GM18508 (cell line): ENCODE measurements around the gene FGD6.
"Not testable (repeated sequence)": the region's sequence is repeated elsewhere in the genome, so short reads cannot be mapped to it uniquely, and the experiment has no call there.

Experiments
- ATAC-seq: cut with Tn5 transposase; IDR thresholded peaks from one replicate; pipeline ENCODE4 v1.9.1; 2021; ENCODE audit warnings: moderate number of reproducible peaks; ENCODE audit not compliant: insufficient read depth, unreplicated experiment

FGD6 gene

DNA sequence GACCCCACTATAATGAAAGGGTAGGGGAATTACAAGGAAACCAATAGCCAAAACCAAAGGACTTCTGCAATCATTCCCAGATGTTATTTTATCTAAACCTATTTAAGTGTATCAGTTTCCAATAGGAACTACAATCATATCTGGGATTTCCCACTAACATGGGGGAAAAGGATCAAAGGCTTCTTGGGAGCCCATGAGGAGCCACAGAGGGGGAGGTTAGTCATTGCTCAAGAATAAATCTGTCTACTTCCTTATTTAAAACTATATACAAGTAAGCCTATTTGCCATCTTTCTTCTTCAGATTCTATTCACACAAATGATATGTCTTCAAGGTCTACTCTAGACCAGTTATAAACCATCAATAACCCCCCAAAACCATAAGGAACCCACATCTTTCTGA, 33.1 kb downstream of the FGD6 start:
- no peak for ATAC-seq

DNA sequence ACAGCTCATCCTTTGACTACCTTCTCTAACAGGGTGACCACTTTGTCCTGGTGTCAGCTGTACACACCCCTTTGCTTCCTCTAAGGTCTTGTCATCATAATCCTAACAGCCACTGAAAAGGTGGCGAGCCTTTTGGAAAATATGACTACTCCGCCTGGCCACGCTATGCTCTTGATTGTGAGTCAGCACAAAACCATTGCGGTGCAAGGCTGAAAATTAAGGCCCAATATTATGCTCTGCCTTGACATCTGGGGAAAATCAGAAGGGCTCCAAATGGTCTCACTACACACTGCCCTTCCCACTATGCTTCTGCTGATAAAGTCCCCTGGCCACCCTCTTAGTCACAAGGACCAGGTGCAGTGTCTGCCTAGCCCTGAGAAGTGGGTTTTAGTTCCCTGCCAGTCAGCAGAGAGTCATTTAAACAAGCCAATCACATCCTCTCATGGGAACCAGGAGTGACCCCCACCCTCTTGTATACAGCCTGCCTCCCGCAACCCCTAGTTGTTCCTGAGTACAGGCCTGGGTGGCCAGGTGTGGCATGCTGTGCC, 34.3 kb downstream of the FGD6 start:
- no peak for ATAC-seq

DNA sequence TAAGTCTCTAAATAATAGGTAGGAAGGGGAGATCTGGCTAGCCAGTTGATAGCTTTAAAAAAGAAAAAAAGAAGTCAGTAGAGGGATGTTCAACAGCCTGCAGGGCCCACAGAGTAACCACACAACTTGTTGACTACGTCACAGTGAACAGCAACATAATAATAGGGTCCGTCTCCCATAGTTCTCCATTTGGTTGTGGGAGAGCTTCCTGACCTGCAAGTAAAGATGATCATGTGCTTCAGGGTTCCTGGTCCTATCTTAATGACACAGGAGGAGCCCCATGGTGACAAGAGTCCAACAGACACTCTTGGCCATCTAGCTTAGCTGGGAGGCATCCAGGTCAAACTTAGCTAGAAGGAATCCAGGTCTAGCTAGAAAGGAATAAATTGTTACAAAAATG, 36.2 kb downstream of the FGD6 start:
- ATAC-seq, result no peak

DNA sequence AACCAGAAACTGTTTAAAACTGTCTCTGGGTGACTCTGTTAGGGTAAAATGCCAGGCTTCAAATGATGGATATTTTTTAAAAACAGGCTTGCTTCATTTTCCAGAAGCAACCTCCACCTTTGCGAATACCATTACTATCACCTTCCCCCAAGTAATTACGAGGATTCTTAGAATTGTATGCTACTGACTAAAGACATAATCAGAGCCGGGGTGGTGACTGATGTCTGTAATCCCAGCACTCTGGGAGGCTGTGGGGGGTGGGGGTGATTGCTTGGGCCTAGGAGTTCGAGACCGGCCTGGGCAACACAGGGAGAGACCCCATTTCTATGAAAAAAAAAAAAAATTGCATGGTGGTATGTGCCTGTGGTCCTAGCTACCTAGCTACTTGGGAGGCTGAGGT, 38.3 kb downstream of the FGD6 start:
- ATAC-seq, result no peak

DNA sequence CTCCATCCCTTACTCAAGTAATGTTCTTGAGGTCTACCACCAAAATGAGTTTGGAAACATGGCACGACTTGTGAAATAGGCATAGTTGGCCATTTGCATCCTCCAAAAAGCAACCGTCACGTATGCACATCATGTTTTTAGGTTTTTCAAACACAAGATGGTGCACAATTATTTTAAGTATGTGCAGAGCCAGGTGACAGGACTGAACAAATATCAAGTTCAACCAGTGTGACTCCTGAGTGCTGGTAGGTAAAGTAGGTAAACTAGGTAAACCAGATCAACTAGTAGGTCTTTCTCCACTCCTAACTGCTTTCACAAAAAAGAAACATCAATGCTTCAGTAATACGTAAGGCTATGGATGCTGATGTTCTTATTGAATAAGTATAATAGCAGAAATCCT, 39.1 kb downstream of the FGD6 start:
- no peak for ATAC-seq

DNA sequence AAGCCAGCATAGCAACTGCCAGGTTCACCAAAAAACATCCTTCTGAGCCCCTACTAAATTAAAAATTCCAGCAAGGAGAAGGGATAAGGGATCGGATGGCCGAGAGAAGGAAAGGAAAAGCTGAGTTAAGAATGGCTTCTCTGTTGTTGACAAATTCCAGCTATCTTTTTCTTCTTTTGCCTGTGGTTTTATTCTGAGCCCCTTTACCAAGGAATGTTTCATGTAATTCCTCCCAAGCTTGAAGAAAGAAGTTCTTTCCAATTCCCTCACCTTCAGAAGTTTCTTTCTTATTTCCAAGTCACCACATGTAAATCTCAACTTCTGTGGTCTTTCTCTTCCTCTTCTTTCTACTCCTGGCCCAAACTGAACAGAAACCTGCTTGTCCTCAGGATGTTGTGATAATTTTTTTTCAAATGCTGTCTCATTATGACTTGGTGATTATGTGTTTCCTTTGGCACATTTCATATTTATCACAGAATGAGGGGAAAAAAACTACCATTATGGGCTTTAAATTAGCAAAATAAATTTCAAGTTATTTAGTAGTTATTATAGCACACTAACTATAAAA, 40.0 kb downstream of the FGD6 start:
- no peak for ATAC-seq

DNA sequence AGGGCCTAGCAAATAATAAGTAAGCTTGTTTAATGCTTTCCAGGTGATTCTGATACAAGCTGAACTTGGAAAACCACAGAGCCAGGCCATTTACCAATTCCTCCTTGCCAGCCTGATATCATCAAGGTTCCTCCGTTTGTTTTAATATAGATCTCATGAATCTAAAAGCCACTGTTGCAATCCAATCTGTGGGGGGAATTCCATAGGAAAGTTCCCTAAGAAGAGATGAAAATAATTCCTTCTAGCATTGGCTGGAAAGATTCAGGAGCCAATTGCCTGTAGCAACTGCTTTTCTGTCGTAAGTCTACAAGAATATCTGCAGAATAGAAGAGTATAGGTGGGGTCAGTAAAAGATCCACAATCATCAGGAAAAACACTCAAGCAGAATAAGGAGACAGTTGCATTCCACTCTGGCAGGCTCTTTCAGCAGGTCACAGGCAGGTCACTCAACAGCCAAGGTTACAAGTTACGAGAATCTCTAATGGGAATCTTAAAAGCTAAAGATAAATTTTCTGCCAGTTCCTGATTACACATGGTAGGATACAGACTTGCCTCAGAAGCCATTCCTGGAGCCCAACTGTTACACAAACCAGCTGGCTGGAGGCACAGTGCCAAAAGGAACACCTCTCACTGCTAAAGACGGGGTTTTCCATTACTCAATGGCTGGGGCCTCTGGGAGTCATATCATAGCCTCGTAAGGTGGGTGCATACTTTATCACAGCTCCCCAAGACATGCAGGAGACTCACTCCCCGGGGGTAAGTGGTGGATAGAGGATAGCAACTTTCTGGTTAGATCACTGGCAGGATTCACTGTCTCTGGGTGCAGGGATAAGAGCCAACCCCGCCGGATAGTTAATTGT, 43.6 kb downstream of the FGD6 start:
- no peak for ATAC-seq

DNA sequence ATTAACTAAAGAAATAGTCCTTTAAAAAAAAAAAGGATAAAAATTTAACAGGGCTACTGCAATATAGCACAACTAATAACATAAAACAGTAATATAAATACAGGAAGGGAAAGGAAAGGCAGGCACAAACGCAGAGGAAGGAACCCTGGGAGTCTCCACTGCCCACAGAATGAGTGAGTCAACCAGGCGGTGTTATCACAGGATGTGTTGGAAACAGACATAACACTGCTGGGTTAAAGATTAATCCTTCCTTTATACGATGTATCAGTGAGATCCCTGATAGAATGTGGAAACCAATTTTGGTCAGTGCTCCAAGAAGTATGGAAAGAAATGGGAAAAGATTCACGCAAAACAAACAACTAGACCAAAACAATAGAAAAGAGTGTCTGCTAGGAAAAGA, 47.9 kb downstream of the FGD6 start:
- ATAC-seq, result no peak

DNA sequence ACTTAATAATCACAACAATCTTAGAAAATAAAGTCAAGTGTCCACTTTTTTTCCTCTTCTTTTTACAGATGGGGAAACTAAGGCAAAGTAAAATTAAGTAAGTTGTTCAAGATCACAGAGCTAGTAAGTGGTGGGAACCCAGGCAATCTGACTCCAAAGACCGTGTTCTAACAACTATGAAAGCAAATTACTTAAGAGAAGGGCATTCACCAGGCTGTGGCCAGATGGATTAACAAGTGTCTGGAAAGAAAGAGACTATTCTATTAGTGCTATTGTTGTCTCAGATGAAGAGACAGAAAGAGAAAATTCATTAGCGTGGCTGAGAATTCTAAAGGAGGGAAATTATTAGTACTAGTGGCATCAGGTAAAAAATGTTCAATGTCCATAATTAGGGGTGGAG, 48.5 kb downstream of the FGD6 start:
- ATAC-seq, result no peak

DNA sequence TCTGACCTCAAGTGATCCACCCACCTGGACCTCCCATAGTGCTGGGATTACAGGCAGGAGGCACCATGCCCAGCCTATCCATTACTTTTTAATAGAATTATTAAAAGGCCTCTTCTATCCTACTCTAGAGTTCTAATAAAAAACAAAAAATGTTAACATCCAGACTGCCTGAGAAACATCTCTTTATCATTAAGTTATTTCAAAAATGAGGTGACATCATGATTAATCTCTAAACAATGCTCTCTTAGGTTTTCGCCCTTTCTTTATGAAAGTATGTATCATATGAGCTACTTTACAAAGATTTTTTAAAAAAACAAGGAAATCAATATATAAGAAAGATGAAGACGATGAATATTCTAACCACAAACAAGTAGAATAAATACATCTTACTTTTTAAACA, 52.6 kb downstream of the FGD6 start:
- ATAC-seq, result no peak

DNA sequence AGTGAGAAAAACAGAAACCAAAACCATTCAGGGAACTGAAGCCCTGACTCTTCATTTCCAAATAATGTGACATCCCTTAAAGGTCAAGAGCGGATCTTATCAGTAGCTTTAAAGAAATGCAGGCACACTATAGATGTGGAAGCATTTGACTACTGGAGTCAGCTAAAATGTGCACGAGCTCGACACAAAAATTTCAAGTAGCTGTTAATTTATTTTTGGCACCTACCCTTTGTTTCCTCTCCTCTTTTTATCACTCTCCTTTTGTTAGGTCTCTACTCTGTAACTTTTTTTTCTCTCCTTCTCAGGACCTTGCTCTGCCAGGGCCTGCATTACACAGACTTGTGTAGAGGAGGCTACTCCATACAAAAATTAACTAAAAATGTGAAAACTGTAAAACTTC, 58.3 kb downstream of the FGD6 start:
- ATAC-seq, result no peak

DNA sequence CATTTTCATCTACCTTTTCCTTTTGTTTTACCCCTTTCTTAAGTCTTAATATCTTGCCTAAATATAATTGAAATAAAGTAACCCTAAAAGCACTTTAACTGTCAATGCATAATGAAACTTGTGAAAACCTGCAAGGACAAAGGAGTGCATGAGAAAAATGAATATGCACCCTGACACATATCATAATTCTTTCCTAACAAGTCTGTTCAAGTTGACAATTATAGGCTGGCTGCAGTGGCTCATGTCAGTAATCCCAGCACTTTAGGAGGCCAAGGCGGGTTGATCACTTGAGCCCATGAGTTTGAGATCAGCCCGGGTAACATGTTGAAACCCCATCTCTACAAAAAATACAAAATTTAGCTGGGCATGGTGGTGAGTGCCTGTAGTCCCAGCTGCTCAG, 65.4 kb downstream of the FGD6 start:
- no peak for ATAC-seq

DNA sequence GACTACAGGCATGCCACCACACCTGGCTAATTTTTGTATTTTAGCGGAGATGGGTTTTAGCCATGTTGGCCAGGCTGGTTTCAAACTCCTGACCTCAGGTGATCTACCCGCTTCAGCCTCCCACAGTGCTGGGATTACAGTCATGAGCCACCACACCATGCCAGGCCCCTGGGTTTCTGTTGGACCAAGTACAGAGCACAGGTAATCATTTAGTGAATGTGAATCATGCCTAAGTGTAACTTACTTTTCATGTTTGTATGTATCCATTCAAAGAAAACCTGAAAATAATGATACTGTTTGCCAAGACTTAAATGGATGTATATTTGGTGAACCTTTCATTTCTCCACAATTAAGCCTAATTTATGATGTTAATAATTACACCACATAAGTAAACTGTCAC, 65.9 kb downstream of the FGD6 start:
- ATAC-seq, result no peak

DNA sequence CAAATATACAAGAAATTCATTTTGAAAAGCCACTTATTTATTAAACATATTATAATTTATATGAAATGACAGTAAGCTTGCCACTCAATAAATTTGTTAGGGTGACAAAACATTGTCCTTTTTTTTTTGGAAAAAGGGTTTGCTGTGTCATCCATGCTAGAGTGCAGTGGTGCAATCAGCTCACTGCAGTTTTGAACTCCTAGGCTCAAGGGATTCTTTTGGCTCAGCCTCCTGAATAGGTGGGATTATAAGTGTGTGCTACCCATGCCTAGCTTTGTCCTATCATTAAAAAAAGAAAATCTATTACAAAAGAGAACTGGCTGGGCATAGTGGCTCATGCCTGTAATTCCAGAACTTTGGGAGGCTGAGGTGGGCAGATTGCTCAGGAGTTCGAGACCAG, 66.8 kb downstream of the FGD6 start:
- no peak for ATAC-seq

DNA sequence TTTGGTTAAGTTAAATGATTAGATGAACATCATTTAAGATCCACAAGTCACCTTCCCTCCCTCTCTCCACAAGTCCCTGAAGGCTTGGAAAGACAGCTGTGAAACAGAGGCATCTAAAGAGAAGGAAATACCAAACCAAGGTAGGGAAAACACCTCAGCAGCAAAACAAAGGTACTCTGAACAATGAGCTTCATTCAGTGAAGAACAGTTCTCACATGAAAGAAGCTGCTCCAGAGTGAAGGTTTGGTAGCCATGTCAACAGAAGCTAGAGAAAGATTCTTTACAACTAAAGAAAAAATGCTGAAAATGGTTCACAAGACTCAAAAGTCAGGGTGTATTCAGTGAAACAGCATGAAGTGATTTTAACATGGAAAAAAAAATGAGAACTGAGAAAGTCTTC, 69.4 kb downstream of the FGD6 start:
- ATAC-seq, result no peak

DNA sequence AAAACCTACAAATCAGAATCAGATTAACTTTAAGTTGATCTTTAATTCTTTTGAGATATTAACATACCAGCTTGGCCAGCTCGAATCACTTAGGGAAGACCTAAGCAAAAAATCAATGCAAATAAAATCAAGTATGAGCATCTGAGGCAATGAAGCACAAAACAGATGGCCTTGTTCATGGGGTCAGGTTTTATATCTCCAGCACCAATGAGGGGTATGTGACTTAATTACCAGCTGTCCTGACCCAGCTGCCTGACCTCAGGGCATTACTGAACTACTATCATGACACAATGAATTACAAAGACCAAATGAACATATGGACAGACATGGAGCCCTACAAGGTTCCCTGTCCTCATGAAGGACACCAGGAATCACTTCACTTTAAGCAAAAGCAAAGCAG, 70.5 kb downstream of the FGD6 start:
- ATAC-seq, result no peak

DNA sequence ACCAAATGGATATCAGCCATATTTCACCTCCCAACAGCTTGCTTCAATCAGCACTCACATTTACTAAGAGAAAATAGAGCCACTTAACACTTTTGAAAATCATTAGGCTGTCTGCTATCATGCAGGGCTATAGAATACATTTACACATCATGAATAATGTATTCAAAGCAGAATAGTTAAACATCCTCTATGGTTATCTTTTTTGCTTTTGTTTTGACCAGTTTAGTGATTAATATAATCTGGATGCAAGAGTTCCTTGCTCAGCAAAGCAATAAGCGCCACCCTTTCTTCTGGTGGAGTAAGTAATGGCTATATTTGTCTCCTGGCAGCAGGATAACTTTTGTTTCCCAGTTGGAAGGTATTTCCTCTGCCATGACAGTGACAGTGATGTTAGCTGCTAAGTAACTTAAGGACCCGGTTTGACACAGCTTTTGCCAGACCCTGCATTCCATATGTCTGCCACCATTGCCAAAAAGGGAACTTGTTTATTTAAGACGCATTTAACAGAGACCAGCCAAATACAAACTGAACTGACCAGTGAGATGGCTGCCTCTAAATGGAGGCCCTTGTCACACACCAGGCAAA, 73.6 kb downstream of the FGD6 start:
- ATAC-seq, result no peak

DNA sequence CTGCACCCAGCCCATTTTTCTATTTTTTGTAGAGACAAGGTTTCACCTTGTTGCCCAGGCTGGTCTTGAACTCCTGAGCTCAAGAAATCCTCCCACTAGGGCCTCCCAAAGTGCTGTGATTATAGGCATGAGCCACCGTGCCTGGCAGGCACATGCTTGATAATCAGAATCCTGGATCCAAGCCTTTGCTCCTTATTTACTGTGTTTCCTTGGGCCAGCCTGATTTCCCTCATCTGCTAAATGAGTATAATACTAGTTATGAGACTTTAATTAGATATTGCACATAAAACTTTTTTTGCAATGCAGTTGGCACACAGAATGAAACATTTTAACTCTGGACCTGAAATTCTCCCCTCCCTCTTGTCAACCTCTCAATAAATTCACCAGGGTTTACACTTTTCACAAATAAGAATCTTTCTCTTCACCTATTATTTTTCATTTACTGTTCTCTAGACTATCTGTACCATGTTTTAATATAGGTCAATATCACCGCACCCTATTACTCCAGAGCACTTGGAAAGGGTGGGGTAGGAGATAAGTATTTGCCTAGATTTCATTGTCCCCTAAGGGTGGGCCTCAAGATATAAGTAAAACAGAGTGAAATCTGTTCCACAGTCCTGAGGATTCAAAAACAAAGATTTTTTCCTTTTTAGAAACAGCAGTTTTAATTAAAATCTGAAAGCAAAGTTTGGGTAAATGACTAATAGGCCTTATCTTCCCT, 74.7 kb downstream of the FGD6 start:
- no peak for ATAC-seq

DNA sequence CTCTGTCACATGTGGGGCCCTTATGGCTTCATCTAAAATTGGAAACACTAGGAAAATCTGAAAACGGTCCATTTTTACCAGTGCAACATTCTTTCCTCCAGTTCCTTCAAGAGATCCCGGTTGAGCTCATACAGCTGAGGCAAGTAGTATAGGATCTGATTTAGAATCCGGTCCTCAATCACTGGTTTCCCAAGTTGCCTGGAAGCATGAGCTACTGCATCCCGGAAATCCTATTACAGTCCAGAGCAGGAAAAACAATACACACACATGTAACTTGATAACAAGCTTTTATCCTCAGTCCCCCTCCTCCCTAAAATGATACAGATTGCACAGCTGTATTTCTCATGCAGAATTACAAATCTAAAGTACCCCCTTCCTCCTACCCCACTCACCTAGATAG, 76.0 kb downstream of the FGD6 start:
- ATAC-seq, result no peak

DNA sequence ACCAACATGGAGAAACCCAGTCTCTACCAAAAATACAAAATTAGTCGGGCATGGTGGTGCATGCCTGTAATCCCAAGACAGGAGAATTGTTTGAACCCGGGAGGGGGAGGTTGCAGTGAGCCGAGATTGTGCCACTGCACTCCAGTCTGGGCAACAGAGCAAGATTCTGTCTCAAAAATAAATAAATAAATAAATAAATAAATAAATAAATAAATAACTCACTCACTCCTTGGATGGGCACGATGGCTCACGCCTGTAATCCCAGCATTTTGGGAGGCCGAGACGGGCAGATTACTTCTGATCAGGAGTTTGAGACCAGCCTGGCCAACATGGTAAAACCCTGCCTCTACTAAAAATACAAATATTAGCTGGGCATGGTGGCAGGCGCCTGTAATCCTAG, 79.2 kb downstream of the FGD6 start:
- ATAC-seq, result not testable (repeated sequence)

DNA sequence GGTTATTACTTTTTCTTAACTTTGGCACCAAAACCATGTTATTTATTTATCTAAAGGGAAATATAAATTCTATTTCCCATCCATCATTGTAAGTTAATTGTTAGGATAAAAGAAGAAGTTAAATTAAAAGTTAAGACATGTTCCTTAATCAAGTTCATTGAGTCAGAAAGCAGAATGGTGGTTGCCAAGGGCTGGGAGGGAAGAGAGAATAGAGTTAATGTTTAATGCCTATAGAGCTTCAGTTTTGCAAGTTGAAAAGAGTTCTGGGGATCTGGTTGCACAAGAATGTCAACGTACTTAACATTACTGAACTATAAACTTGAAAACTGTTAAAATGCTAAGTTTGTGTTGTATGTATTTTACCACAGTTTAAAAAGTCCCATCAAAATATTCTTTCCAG, 80.7 kb downstream of the FGD6 start:
- no peak for ATAC-seq
